H1 (cell line): Measurements from ENCODE around the gene GRM4. TPM values are rescaled to one million over a fixed set of nuclear protein-coding genes. Genes with fewer than 3 reads are reported as not detected.
A peak's percentile ranks its signal among the peaks of the same experiment; 100 is the strongest.

Experiments used
- CTCF ChIA-PET: fragments of 300-600 bp; sonication (Branson Sonifier 250); formaldehyde crosslinking; loops from one replicate; lab custom pipeline; 2021; ENCODE audit not compliant: partially characterized antibody; lab: Charles Lee
- POLR2A ChIA-PET: fragments of 300-600 bp; sonication (Branson Sonifier 250); formaldehyde crosslinking; loops from one replicate; lab custom pipeline; 2021; ENCODE audit warnings: inconsistent platforms; ENCODE audit not compliant: partially characterized antibody; lab: Charles Lee
- DNase-seq, 2 experiments: peaks; one replicate each; pipeline versions ENCODE4 v3.0.0 to v3.0.0-alpha.2; 2010 to 2022; ENCODE audit warnings: low spot score in 2 of 2, low read depth in 1 of 2, mixed read lengths in 1 of 2
- FAIRE-seq: peaks from 2 replicates; lab custom pipeline; 2011; peaks lifted over from hg19 to GRCh38; lab: Jason Lieb, UNC
- H2AFZ ChIP-seq: 2 replicates; pipeline ENCODE4 v1.8.1; 2012; ENCODE audit warnings: low read length, inconsistent platforms
- H2AK5ac ChIP-seq: 2 replicates; pipeline ENCODE4 v1.6.1; 2013; ENCODE audit warnings: low read depth, low read length
- H2BK120ac ChIP-seq: replicated peaks from 2 replicates; pipeline ENCODE3; 2013; ENCODE audit warnings: low read depth, low read length, inconsistent platforms
- H2BK12ac ChIP-seq: 2 replicates; pipeline ENCODE4 v1.6.1; 2013; ENCODE audit warnings: low read depth, low read length
- H2BK15ac ChIP-seq: 2 replicates; pipeline ENCODE4 v1.6.1; 2013; ENCODE audit warnings: low read length
- H2BK20ac ChIP-seq: 2 replicates; pipeline ENCODE4 v1.6.1; 2013; ENCODE audit warnings: low read length
- H2BK5ac ChIP-seq: 2 replicates; pipeline ENCODE4 v1.6.1; 2013; ENCODE audit warnings: low read depth, low read length
- H3K14ac ChIP-seq: 2 replicates; pipeline ENCODE4 v1.6.1; 2013; ENCODE audit warnings: inconsistent platforms; ENCODE audit not compliant: insufficient read length
- H3K18ac ChIP-seq: 2 replicates; pipeline ENCODE4 v1.6.1; 2013; ENCODE audit warnings: low read length; ENCODE audit errors: extremely low read depth
- H3K23ac ChIP-seq: 2 replicates; pipeline ENCODE4 v1.6.1; 2013; ENCODE audit warnings: inconsistent platforms; ENCODE audit not compliant: insufficient read length
- H3K23me2 ChIP-seq: 2 replicates; pipeline ENCODE4 v1.6.1; 2013; ENCODE audit warnings: low read depth, low read length
- H3K27ac ChIP-seq: 2 replicates; pipeline ENCODE4 v1.6.1; 2011; ENCODE audit warnings: low read depth, low read length, inconsistent platforms
- H3K27me3 ChIP-seq, 4 experiments: replicated peaks in 1 of 4; 1 replicate in 1 of 4; 2 replicates in 3 of 4; pipeline versions ENCODE4 v1.6.1 to v1.8.1; 2011 to 2013; ENCODE audit warnings: low read length in 3 of 4, mild to moderate bottlenecking in 3 of 4, inconsistent platforms in 2 of 4, mixed read lengths in 2 of 4, moderate library complexity in 1 of 4; ENCODE audit not compliant: control insufficient read depth in 3 of 4, insufficient read depth in 3 of 4; ENCODE audit errors: extremely low read depth in 1 of 4
- H3K36me3 ChIP-seq, 4 experiments: 2 replicates each; pipeline versions ENCODE4 v1.6.1 to v1.8.1; 2011 to 2013; ENCODE audit warnings: mild to moderate bottlenecking in 4 of 4, low read length in 3 of 4, moderate library complexity in 2 of 4, control low read depth in 1 of 4, inconsistent platforms in 1 of 4; ENCODE audit not compliant: insufficient read depth in 4 of 4, control insufficient read depth in 2 of 4
- H3K4ac ChIP-seq: replicated peaks from 2 replicates; pipeline ENCODE3; 2013; ENCODE audit warnings: low read length, low read depth, mixed read lengths, inconsistent platforms; ENCODE audit not compliant: insufficient read length
- H3K4me1 ChIP-seq, 4 experiments: replicated peaks in 1 of 4; 1 replicate in 1 of 4; 2 replicates in 3 of 4; pipeline versions ENCODE4 v1.6.1 to v1.8.1; 2011 to 2013; ENCODE audit warnings: low read length in 3 of 4, inconsistent platforms in 2 of 4, mixed read lengths in 1 of 4; ENCODE audit not compliant: insufficient read depth in 4 of 4, control insufficient read depth in 3 of 4
- H3K4me2 ChIP-seq, 2 experiments: 2 replicates each; pipeline versions ENCODE4 v1.6.1 to v1.8.1; 2011 to 2013; ENCODE audit warnings: low read depth in 2 of 2, low read length in 2 of 2, control low read depth in 1 of 2, inconsistent platforms in 1 of 2, mild to moderate bottlenecking in 1 of 2; ENCODE audit not compliant: insufficient read depth in 1 of 2
- H3K4me3 ChIP-seq, 4 experiments: fragments of 200-600, 300-600 bp in 1 of 4; sonication (generic), shearing (Covaris generic), sonication (Bioruptor Twin) in 1 of 4; 2 replicates each; pipeline versions ENCODE4 v1.5.1 to v1.8.1; 2011 to 2016; ENCODE audit warnings: low read length in 4 of 4, low read depth in 3 of 4, control low read depth in 2 of 4, inconsistent platforms in 2 of 4, mild to moderate bottlenecking in 2 of 4, mixed read lengths in 1 of 4, moderate library complexity in 1 of 4; ENCODE audit not compliant: insufficient read depth in 2 of 4; ENCODE audit errors: extremely low read depth in 1 of 4
- H3K56ac ChIP-seq: replicated peaks from 2 replicates; pipeline ENCODE3; 2013; ENCODE audit warnings: low read depth, mild to moderate bottlenecking, mixed read lengths, low read length, inconsistent platforms; ENCODE audit not compliant: insufficient read length
- H3K79me1 ChIP-seq: 2 replicates; pipeline ENCODE4 v1.6.1; 2013; ENCODE audit warnings: low read depth, low read length, control low read depth
- H3K79me2 ChIP-seq, 2 experiments: 2 replicates each; pipeline versions ENCODE4 v1.6.1 to v1.8.1; 2012 to 2013; ENCODE audit warnings: low read length in 2 of 2, mild to moderate bottlenecking in 2 of 2, inconsistent platforms in 1 of 2; ENCODE audit not compliant: insufficient read depth in 2 of 2, control insufficient read depth in 1 of 2
- H3K9ac ChIP-seq, 4 experiments: replicated peaks in 1 of 4; 1 replicate in 1 of 4; 2 replicates in 3 of 4; pipeline versions ENCODE4 v1.6.1 to v1.8.1; 2011 to 2013; ENCODE audit warnings: low read depth in 3 of 4, low read length in 3 of 4, control low read depth in 2 of 4, mild to moderate bottlenecking in 2 of 4, moderate library complexity in 2 of 4, inconsistent platforms in 1 of 4; ENCODE audit errors: extremely low read depth in 1 of 4
- H3K9me3 ChIP-seq, 2 experiments: 2 replicates each; pipeline versions ENCODE4 v1.6.1 to v1.8.1; 2012 to 2013; ENCODE audit warnings: mild to moderate bottlenecking in 2 of 2, moderate library complexity in 2 of 2, control low read depth in 1 of 2, inconsistent platforms in 1 of 2, low read depth in 1 of 2, low read length in 1 of 2, mixed read lengths in 1 of 2; ENCODE audit not compliant: insufficient read depth in 2 of 2
- H4K20me1 ChIP-seq, 2 experiments: replicated peaks in 1 of 2; 2 replicates each; pipeline versions ENCODE3 to v1.8.1; 2011 to 2013; ENCODE audit warnings: inconsistent platforms in 2 of 2, low read length in 2 of 2, mild to moderate bottlenecking in 1 of 2; ENCODE audit not compliant: insufficient read depth in 2 of 2, control insufficient read depth in 1 of 2
- H4K5ac ChIP-seq: 2 replicates; pipeline ENCODE4 v1.6.1; 2013; ENCODE audit warnings: low read length, low read depth, mixed read lengths, inconsistent platforms; ENCODE audit not compliant: insufficient read length
- H4K8ac ChIP-seq: 2 replicates; pipeline ENCODE4 v1.8.0; 2013; ENCODE audit warnings: mild to moderate bottlenecking, moderate library complexity, low read length, inconsistent platforms; ENCODE audit not compliant: insufficient read depth; ENCODE audit errors: extremely low read depth
- H4K91ac ChIP-seq: replicated peaks from 2 replicates; pipeline ENCODE3; 2013; ENCODE audit warnings: low read length, mixed read lengths, inconsistent platforms; ENCODE audit not compliant: insufficient read length
- CHD1 ChIP-seq: IDR thresholded peaks from 2 replicates; pipeline ENCODE4 v1.6.1; 2012; ENCODE audit warnings: low read depth, low read length, improper control_type of control experiment
- CTBP2 ChIP-seq: IDR thresholded peaks from 2 replicates; pipeline ENCODE4 v1.7.0; 2011; ENCODE audit warnings: borderline replicate concordance, mild to moderate bottlenecking, moderate library complexity, mixed read lengths, low read length; ENCODE audit not compliant: insufficient read depth, insufficient read length
- EGR1 ChIP-seq: IDR thresholded peaks from 2 replicates; pipeline ENCODE4 v1.6.1; 2011; ENCODE audit warnings: low read depth, low read length, borderline replicate concordance
- FOSL1 ChIP-seq: IDR thresholded peaks from 2 replicates; pipeline ENCODE4 v1.6.1; 2011; ENCODE audit warnings: mild to moderate bottlenecking, low read depth, low read length, moderate library complexity; ENCODE audit not compliant: insufficient read depth
- JUN ChIP-seq: IDR thresholded peaks from 2 replicates; pipeline ENCODE4 v1.6.1; 2011; ENCODE audit warnings: low read depth, mild to moderate bottlenecking, improper control_type of control experiment, low read length
- JUND ChIP-seq: IDR thresholded peaks from 2 replicates; pipeline ENCODE4 v1.6.1; 2011; ENCODE audit warnings: mild to moderate bottlenecking, improper control_type of control experiment, low read length
- KDM5A ChIP-seq: fragments of 200-600 bp; IDR thresholded peaks from 2 replicates; pipeline ENCODE4 v1.7.1; 2012; ENCODE audit warnings: mild to moderate bottlenecking, low read length, inconsistent platforms, mixed read lengths
- MAFK ChIP-seq: IDR thresholded peaks from 2 replicates; pipeline ENCODE4 v1.6.1; 2012; ENCODE audit warnings: low read depth, mild to moderate bottlenecking, improper control_type of control experiment, low read length
- POLR2AphosphoS5 ChIP-seq: IDR thresholded peaks from 2 replicates; pipeline ENCODE4 v1.6.1; 2011; ENCODE audit warnings: low read depth, low read length
- POU5F1 ChIP-seq: IDR thresholded peaks from 2 replicates; pipeline ENCODE4 v1.6.1; 2011; ENCODE audit warnings: low read depth, mild to moderate bottlenecking, low read length, moderate library complexity
- RFX5 ChIP-seq: IDR thresholded peaks from 2 replicates; pipeline ENCODE4 v1.6.1; 2011; ENCODE audit warnings: low read depth, low read length, improper control_type of control experiment, borderline replicate concordance
- SP4 ChIP-seq: IDR thresholded peaks from 2 replicates; pipeline ENCODE4 v1.6.1; 2012; ENCODE audit warnings: low read length, inconsistent platforms
- USF2 ChIP-seq: IDR thresholded peaks from 2 replicates; pipeline ENCODE4 v1.6.1; 2011; ENCODE audit warnings: low read length, improper control_type of control experiment
- WGBS, 2 experiments: shearing (Covaris generic) in 1 of 2; methylation state at CpG; one replicate each; pipeline versions ENCODE4 v1.1.6 to v1.1.7; 2013 to 2015; ENCODE audit warnings: low lambda C conversion rate in 2 of 2, mixed read lengths in 2 of 2, inconsistent platforms in 1 of 2, low coverage in 1 of 2, missing lambda C conversion rate in 1 of 2; ENCODE audit not compliant: insufficient replicate concordance in 2 of 2, insufficient coverage in 1 of 2, insufficient read length in 1 of 2; ENCODE audit errors: extremely low coverage in 1 of 2, missing lambda C conversion rate in 1 of 2; 5-methylcytosine and 5-hydroxymethylcytosine counted together
- polyA plus RNA-seq, 7 experiments: library from polyadenylated mRNA; depleted of rRNA in 3 of 7; stranded (reverse) in 5 of 7; unstranded in 2 of 7; fragments of >200 nt in 5 of 7; fragments of 200-250 nt in 2 of 7; gene quantifications; 1 replicate in 5 of 7; 2 replicates in 1 of 7; 4 replicates in 1 of 7; pipeline versions ENCODE4 v1.2.1 to v1.2.3, GENCODE V29; 2011 to 2013; ENCODE audit warnings: missing spikeins in 2 of 7, mixed read lengths in 2 of 7
- total RNA-seq: library from RNA; stranded (reverse); fragmentation: NEBNext Ultra II Directional; extraction: Animal tissue kit (Norgen Biotek cat#: 25700); gene quantifications from 2 replicates; pipeline ENCODE4 v1.2.1, GENCODE V29; 2021

Gene GRM4
- total and polyA plus RNA-seq, 2 of the 8 experiments (the other 6 are each of a cell fraction or from before 2014, with no cell fraction given) = 19.6 to 21.5 TPM

GRCh38 chr6:34082348-34082747 is 63.5 kb downstream of the GRM4 start:
- CTCF ChIA-PET = interaction anchor here (1.0 to 3.2 kb wide), 12 partner anchors 11 to 269 kb away, joined by 3 to 11 read pairs (median 4); no protein-coding TSS in a partner anchor
- POLR2A ChIA-PET = interaction anchor here (1.2 kb wide), 1 partner anchor 12 kb away, joined by 4 read pairs; no protein-coding TSS in a partner anchor
- no peaks in the 10 kb centered on the region for H3K79me2 ChIP-seq

More at GRCh38 chr6:34082348-34082747, 63.5 kb downstream of the GRM4 start:
- Histone ChIP-seq H2BK20ac (no peak overlapping the region), H3K9me3 (no peaks in the 10 kb centered on the region), H4K91ac (no peak overlapping the region), H2BK5ac (no peak overlapping the region; the same call in 1 of the 2 replicates), H3K27me3 (no peaks in the 10 kb centered on the region), H4K8ac (no peak overlapping the region), H4K5ac (no peak overlapping the region), H3K36me3 (no peaks in the 10 kb centered on the region), H3K56ac (no peak overlapping the region), H2BK15ac (no peak overlapping the region), H3K4me3 (no peak overlapping the region), H3K9ac (no peak overlapping the region; a peak in 1 of 7 replicates), H3K4me2 (no peak overlapping the region), H2BK12ac (no peak overlapping the region), H3K14ac (no peak overlapping the region), H3K79me1 (no peaks in the 10 kb centered on the region), H3K18ac (no peak overlapping the region), H3K4ac (no peak overlapping the region), H3K27ac (no peak overlapping the region), H2AK5ac (0 out of 2 replicates have a peak overlapping the region, but pooled peaks have one; percentile 15), H2AFZ (no peak overlapping the region), H3K23me2 (no peaks in the 10 kb centered on the region; the same call in 1 of the 2 replicates), H3K4me1 (peaks cover 0 to 10% (median 2%) of the 10 kb centered on the region in 4 experiments; a peak in 3 of 7 replicates), H2BK120ac (no peak overlapping the region), H4K20me1 (peaks cover 0 to 3% of the 10 kb centered on the region in 2 experiments), H3K23ac (no peak overlapping the region)
- TF ChIP-seq CHD1 = no peak
- TF ChIP-seq FOSL1 = no peak
- no peak for TF ChIP-seq USF2
- TF ChIP-seq RFX5 = no peak
- no peak for TF ChIP-seq JUN
- no peak for TF ChIP-seq POLR2AphosphoS5
- TF ChIP-seq CTBP2 = no peak
- TF ChIP-seq EGR1 = no peak
- no peak for TF ChIP-seq MAFK
- no peak for TF ChIP-seq SP4
- TF ChIP-seq POU5F1 = no peak
- no peak for TF ChIP-seq JUND
- no peak for TF ChIP-seq KDM5A
- DNase-seq (no peak), FAIRE-seq (no peak)
- 93% methylated on average over 10 of the region's 10 CpGs; no CpG with 5 or more reads in 1 of the 2 experiments for WGBS, 2 experiments
